Trophoblast cell (in vitro differentiated cells and primary cell): ENCODE data around the gene HIF1AN.

ENCODE experiments used
- DNase-seq, 2 donors: peaks; one replicate each; pipeline ENCODE4 v3.0.0-alpha.2; 2016
- H2AFZ ChIP-seq: 2 replicates; pipeline ENCODE4 v1.6.1; 2013; ENCODE audit warnings: low read length, moderate library complexity, mild to moderate bottlenecking; ENCODE audit not compliant: insufficient read depth, poor library complexity
- H2AK5ac ChIP-seq: 2 replicates; pipeline ENCODE4 v1.6.1; 2013; ENCODE audit warnings: mild to moderate bottlenecking, low read length
- H2BK120ac ChIP-seq: 2 replicates; pipeline ENCODE4 v1.6.1; 2013; ENCODE audit warnings: low read length, mild to moderate bottlenecking, moderate library complexity; ENCODE audit not compliant: insufficient read depth, poor library complexity
- H2BK12ac ChIP-seq: 2 replicates; pipeline ENCODE4 v1.6.1; 2013; ENCODE audit warnings: mild to moderate bottlenecking, low read length, moderate library complexity
- H2BK5ac ChIP-seq: 2 replicates; pipeline ENCODE4 v1.6.1; 2013; ENCODE audit warnings: low read length, low read depth, moderate library complexity, mild to moderate bottlenecking; ENCODE audit not compliant: poor library complexity
- H3K14ac ChIP-seq: 2 replicates; pipeline ENCODE4 v1.6.1; 2013; ENCODE audit warnings: mild to moderate bottlenecking, low read length
- H3K18ac ChIP-seq: 2 replicates; pipeline ENCODE4 v1.6.1; 2013; ENCODE audit warnings: mild to moderate bottlenecking, low read length
- H3K23ac ChIP-seq: 2 replicates; pipeline ENCODE4 v1.6.1; 2013; ENCODE audit warnings: low read length
- H3K27ac ChIP-seq: 2 replicates; pipeline ENCODE4 v1.5.1; 2013; ENCODE audit warnings: low read depth, mild to moderate bottlenecking, inconsistent platforms, low read length, moderate library complexity
- H3K27me3 ChIP-seq: 2 replicates; pipeline ENCODE4 v1.6.1; 2013; ENCODE audit warnings: inconsistent platforms, mild to moderate bottlenecking, low read length, moderate library complexity; ENCODE audit not compliant: insufficient read depth
- H3K36me3 ChIP-seq, 2 experiments: 1 replicate in 1 of 2; 2 replicates in 1 of 2; pipeline ENCODE4 v1.6.1; 2013; ENCODE audit warnings: low read length in 2 of 2, mild to moderate bottlenecking in 2 of 2, moderate library complexity in 1 of 2; ENCODE audit not compliant: insufficient read depth in 2 of 2, control insufficient read depth in 1 of 2
- H3K4ac ChIP-seq: 2 replicates; pipeline ENCODE4 v1.6.1; 2013; ENCODE audit warnings: low read depth, mild to moderate bottlenecking, low read length, moderate library complexity
- H3K4me1 ChIP-seq, 2 experiments: 1 replicate in 1 of 2; 2 replicates in 1 of 2; pipeline ENCODE4 v1.6.1; 2013; ENCODE audit warnings: low read length in 2 of 2, mild to moderate bottlenecking in 2 of 2, moderate library complexity in 1 of 2; ENCODE audit not compliant: insufficient read depth in 2 of 2, control insufficient read depth in 1 of 2
- H3K4me2 ChIP-seq: 2 replicates; pipeline ENCODE4 v1.6.1; 2013; ENCODE audit warnings: inconsistent platforms, mild to moderate bottlenecking, low read length, moderate library complexity
- H3K4me3 ChIP-seq: 2 replicates; pipeline ENCODE4 v1.5.1; 2013; ENCODE audit warnings: mild to moderate bottlenecking, low read depth, low read length, inconsistent platforms
- H3K79me1 ChIP-seq: one replicate; pipeline ENCODE4 v1.6.1; 2013; ENCODE audit warnings: low read length
- H3K79me2 ChIP-seq: 2 replicates; pipeline ENCODE4 v1.6.1; 2013; ENCODE audit warnings: low read length, mild to moderate bottlenecking; ENCODE audit not compliant: control insufficient read depth, insufficient read depth, poor library complexity
- H3K9ac ChIP-seq: 2 replicates; pipeline ENCODE4 v1.6.1; 2013; ENCODE audit warnings: mild to moderate bottlenecking, low read length
- H3K9me3 ChIP-seq: 2 replicates; pipeline ENCODE4 v1.6.1; 2013; ENCODE audit warnings: low read depth, mild to moderate bottlenecking, control low read depth, inconsistent platforms, low read length; ENCODE audit not compliant: insufficient read depth
- H4K12ac ChIP-seq: 2 replicates; pipeline ENCODE4 v1.6.1; 2013; ENCODE audit warnings: low read depth, mild to moderate bottlenecking, low read length, moderate library complexity
- H4K8ac ChIP-seq: 2 replicates; pipeline ENCODE4 v1.6.1; 2013; ENCODE audit warnings: low read depth, mild to moderate bottlenecking, low read length, moderate library complexity
- H4K91ac ChIP-seq: one replicate; pipeline ENCODE4 v1.6.1; 2013; ENCODE audit warnings: low read depth, mild to moderate bottlenecking, low read length, moderate library complexity
- WGBS: extraction: QIAGEN DNeasy Blood & Tissue Kit; methylation state at CpG from one replicate; pipeline ENCODE4 v1.1.7; 2013; ENCODE audit warnings: missing lambda C conversion rate; ENCODE audit not compliant: insufficient read length, insufficient coverage; ENCODE audit errors: extremely low coverage; 5-methylcytosine and 5-hydroxymethylcytosine counted together

The HIF1AN gene

DNA sequence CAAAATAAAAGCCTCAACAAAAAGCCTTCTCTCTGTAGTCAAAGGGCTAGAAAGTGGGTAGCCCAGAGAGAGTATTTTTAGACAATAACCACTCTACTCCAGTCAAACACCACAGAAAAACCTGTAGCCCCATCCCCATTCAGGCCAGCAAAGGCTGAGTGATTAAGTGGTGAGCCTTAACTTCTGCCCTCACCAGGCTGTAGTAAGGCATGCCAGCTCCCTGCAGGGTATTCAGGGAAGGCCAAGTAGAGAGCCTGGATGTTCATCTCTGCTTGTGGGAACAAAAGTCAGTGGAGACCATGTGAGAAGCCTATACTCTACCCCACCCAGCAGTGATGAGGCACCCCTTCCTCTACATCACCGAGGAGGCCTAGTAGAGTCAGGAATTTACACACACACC lies 51.2 kb downstream of the HIF1AN start:
- H3K9me3 ChIP-seq = peaks cover 2% of the 10 kb centered on the region
- no peaks in the 10 kb centered on the region for H3K79me1 ChIP-seq
- whole genome bisulfite sequencing = no CpG with 5 or more reads among the region's 1 CpG
- no peak overlapping the region for H2AK5ac ChIP-seq
- H2BK12ac ChIP-seq = no peak overlapping the region
- H3K4me1 ChIP-seq = no peaks in the 10 kb centered on the region
- H3K4me3 ChIP-seq = no peak overlapping the region
- H4K8ac ChIP-seq = no peak overlapping the region
- DNase-seq = no peak
- H4K12ac ChIP-seq = no peak overlapping the region
- no peak overlapping the region for H3K14ac ChIP-seq
- H2AFZ ChIP-seq = no peak overlapping the region
- no peak overlapping the region for H2BK5ac ChIP-seq
- no peak overlapping the region for H3K27ac ChIP-seq
- no peak overlapping the region for H4K91ac ChIP-seq
- no peak overlapping the region for H3K9ac ChIP-seq
- H3K18ac ChIP-seq = no peak overlapping the region
- H2BK120ac ChIP-seq = no peak overlapping the region
- H3K79me2 ChIP-seq = no peaks in the 10 kb centered on the region
- no peak overlapping the region for H3K23ac ChIP-seq
- no peak overlapping the region for H3K4me2 ChIP-seq
- H3K4ac ChIP-seq = no peak overlapping the region
- H3K27me3 ChIP-seq = no peaks in the 10 kb centered on the region
- H3K36me3 ChIP-seq = no peaks in the 10 kb centered on the region

DNA sequence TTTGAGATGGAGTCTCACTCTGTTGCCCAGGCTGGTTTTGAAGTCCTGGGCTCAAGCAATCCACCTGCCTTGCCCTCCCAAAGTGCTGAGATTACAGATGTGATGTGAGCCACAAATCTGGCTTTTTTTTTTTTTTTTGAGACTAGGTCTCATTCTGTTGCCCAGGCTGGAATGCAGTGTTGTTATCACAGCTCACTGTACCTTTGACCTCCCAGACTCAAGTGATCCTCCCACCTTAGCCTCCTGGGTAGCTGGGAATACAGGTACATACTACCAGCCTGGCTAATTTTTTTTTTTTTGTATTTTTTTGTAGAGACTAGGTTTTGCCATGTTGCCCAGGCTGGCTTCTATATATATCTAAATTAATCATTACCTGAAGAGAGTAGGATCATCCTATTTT lies 62.4 kb downstream of the HIF1AN start:
- Histone ChIP-seq H4K8ac (no peak overlapping the region), H3K79me2 (no peaks in the 10 kb centered on the region), H3K27ac (no peak overlapping the region), H4K12ac (no peak overlapping the region), H3K4me3 (no peak overlapping the region), H3K9me3 (no peaks in the 10 kb centered on the region), H3K18ac (no peak overlapping the region), H2BK120ac (no peak overlapping the region), H2AFZ (no peak overlapping the region), H3K14ac (no peak overlapping the region), H3K79me1 (no peaks in the 10 kb centered on the region), H2AK5ac (no peak overlapping the region), H2BK12ac (no peak overlapping the region), H3K36me3 (no peaks in the 10 kb centered on the region), H4K91ac (no peak overlapping the region), H3K9ac (no peak overlapping the region), H3K4ac (no peak overlapping the region), H3K27me3 (no peaks in the 10 kb centered on the region), H2BK5ac (no peak overlapping the region), H3K23ac (no peak overlapping the region), H3K4me1 (no peaks in the 10 kb centered on the region), H3K4me2 (no peak overlapping the region)
- no peak for DNase-seq

DNA sequence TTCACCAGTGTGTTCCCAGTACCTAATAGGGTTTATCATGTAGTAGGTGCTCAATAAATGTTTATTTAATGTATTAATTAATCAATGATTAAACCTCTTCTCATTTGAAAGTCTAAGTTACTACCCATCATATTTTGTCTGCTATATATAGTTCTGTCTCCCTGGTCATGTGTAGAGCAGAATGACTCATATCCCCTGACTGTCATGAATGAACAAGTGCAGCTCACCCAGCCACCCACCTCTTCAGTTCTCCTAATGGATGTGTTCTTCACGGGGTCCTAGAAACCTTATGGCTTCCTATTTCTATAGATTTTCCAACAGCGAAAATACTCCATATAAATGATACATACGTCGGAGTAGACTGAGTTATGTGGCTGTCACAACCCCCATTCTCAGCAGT lies 64.5 kb downstream of the HIF1AN start:
- Histone ChIP-seq H3K9ac (no peak overlapping the region), H3K79me1 (no peaks in the 10 kb centered on the region), H3K4me2 (no peak overlapping the region), H3K27me3 (no peaks in the 10 kb centered on the region), H2BK12ac (no peak overlapping the region), H3K4me3 (no peak overlapping the region), H3K18ac (no peak overlapping the region), H3K9me3 (peaks cover 2% of the 10 kb centered on the region), H2BK120ac (no peak overlapping the region), H3K4me1 (no peaks in the 10 kb centered on the region), H4K91ac (no peak overlapping the region), H3K4ac (no peak overlapping the region), H3K79me2 (no peaks in the 10 kb centered on the region), H3K14ac (no peak overlapping the region), H4K12ac (no peak overlapping the region), H3K36me3 (no peaks in the 10 kb centered on the region), H2AK5ac (no peak overlapping the region), H3K23ac (no peak overlapping the region), H4K8ac (no peak overlapping the region), H3K27ac (no peak overlapping the region), H2BK5ac (no peak overlapping the region), H2AFZ (no peak overlapping the region)
- DNase-seq = no peak
- WGBS = no CpG with 5 or more reads among the region's 4 CpGs

DNA sequence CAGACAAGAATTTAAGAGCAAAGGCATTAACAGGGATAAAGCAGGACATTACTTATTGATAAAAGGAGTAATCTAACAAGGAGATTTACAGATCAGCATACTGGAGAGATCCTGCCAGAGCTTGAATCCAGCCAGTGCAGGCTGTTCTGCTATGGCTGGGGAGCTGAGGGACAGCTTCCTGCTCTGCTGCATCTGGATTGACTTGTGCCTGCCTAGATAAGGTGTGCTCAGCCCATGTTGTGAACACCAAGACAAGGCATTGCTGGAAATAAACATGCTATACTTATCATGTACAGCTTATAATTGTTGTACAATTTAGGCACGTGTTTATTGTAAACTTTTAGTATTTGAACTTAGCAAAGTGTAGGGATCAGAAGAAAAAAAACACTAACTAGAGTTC lies 71.7 kb downstream of the HIF1AN start:
- Histone ChIP-seq H3K18ac (no peak overlapping the region), H2BK12ac (no peak overlapping the region), H3K4me3 (no peak overlapping the region), H4K8ac (no peak overlapping the region), H3K23ac (no peak overlapping the region), H3K27me3 (no peaks in the 10 kb centered on the region), H3K79me1 (no peaks in the 10 kb centered on the region), H4K12ac (no peak overlapping the region), H3K36me3 (no peaks in the 10 kb centered on the region), H2BK5ac (no peak overlapping the region), H4K91ac (no peak overlapping the region), H3K4me1 (no peaks in the 10 kb centered on the region), H3K27ac (no peak overlapping the region), H3K4ac (no peak overlapping the region), H2AFZ (no peak overlapping the region), H3K9ac (no peak overlapping the region), H2BK120ac (no peak overlapping the region), H3K79me2 (no peaks in the 10 kb centered on the region), H2AK5ac (no peak overlapping the region), H3K4me2 (no peak overlapping the region), H3K9me3 (peaks cover 2% of the 10 kb centered on the region), H3K14ac (no peak overlapping the region)
- no CpG with 5 or more reads among the region's 1 CpG for WGBS
- no peak for DNase-seq
